SK-N-MC (cell line): ENCODE data around the gene MTF1.

ENCODE experiments used
- EZH2 ChIP-seq: fragments of 200-600 bp; sonication (generic); IDR thresholded peaks from one replicate; pipeline ENCODE4 v1.6.1; 2017; ENCODE audit warnings: antibody characterized with exemption
- FOXP2 ChIP-seq: optimal IDR thresholded peaks from 2 replicates; pipeline ENCODE3; 2011; ENCODE audit warnings: mild to moderate bottlenecking, moderate library complexity; ENCODE audit not compliant: insufficient read depth; ENCODE audit errors: extremely low read length, control extremely low read depth
- POLR2AphosphoS5 ChIP-seq: IDR thresholded peaks from 2 replicates; pipeline ENCODE4 v1.6.1; 2012; ENCODE audit warnings: mild to moderate bottlenecking, low read depth, low read length, borderline replicate concordance

DNA sequence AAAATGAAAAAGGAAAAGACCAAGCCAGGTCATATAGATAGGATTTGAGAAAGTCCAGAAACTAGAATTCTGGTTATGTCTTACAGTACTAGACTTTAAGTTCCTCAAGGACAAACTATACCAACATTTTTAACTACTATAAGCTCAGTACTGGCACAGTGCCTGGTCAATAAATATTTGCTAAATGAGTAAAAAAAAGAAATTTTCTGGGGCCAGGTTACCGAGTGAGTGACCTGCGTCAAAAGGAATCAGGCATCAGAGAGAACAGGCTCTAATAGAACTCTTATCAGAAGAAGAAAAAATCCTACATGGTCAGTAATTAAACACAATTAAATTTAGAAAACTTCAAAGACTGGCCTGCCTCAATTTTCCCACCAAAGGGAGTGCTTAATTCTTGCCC lies 27.6 kb downstream of the MTF1 start:
- TF ChIP-seq EZH2, result no peak
- TF ChIP-seq POLR2AphosphoS5, result no peak
- TF ChIP-seq FOXP2, result no peak
